DOHH2 (cell line): ENCODE results near the gene HACD3.

Source experiments
- H3F3A ChIP-seq: fragments of 200-600 bp; sonication (generic), shearing (Covaris generic); 2 replicates; pipeline ENCODE4 v1.6.0; 2016; ENCODE audit warnings: antibody characterized with exemption, mild to moderate bottlenecking; ENCODE audit not compliant: control insufficient read depth, insufficient read depth
- H3K27ac ChIP-seq: fragments of 200-600 bp; sonication (generic); 2 replicates; pipeline ENCODE4 v1.5.1; 2014; ENCODE audit warnings: low read depth, mild to moderate bottlenecking, low read length, moderate library complexity
- H3K27me3 ChIP-seq: fragments of 200-600 bp; sonication (generic); 2 replicates; pipeline ENCODE4 v1.6.1; 2014; ENCODE audit warnings: mild to moderate bottlenecking, low read length, mixed read lengths; ENCODE audit not compliant: control insufficient read depth
- H3K36me3 ChIP-seq: fragments of 200-600 bp; sonication (generic); 2 replicates; pipeline ENCODE4 v1.6.1; 2014; ENCODE audit warnings: mild to moderate bottlenecking, low read length, moderate library complexity, mixed read lengths; ENCODE audit not compliant: control insufficient read depth
- H3K4me1 ChIP-seq: fragments of 200-600 bp; sonication (generic); 2 replicates; pipeline ENCODE4 v1.6.1; 2014; ENCODE audit warnings: mild to moderate bottlenecking, low read length, mixed read lengths; ENCODE audit not compliant: control insufficient read depth
- H3K4me2 ChIP-seq: fragments of 200-600 bp; sonication (generic); 2 replicates; pipeline ENCODE4 v1.6.0; 2014; ENCODE audit warnings: mild to moderate bottlenecking, low read length, moderate library complexity
- H3K4me3 ChIP-seq: fragments of 200-600 bp; sonication (generic); 2 replicates; pipeline ENCODE4 v1.5.1; 2014; ENCODE audit warnings: mild to moderate bottlenecking, low read length, mixed read lengths
- H3K79me2 ChIP-seq: fragments of 200-600 bp; sonication (generic); 2 replicates; pipeline ENCODE4 v1.6.1; 2014; ENCODE audit warnings: mild to moderate bottlenecking, low read length, mixed read lengths; ENCODE audit not compliant: control insufficient read depth
- H3K9me2 ChIP-seq: fragments of 200-600 bp; sonication (generic); replicated peaks from 2 replicates; pipeline ENCODE4 v1.6.1; 2014; ENCODE audit warnings: mild to moderate bottlenecking, low read length, mixed read lengths; ENCODE audit not compliant: control insufficient read depth
- H3K9me3 ChIP-seq: fragments of 200-600 bp; sonication (generic); 2 replicates; pipeline ENCODE4 v1.6.1; 2014; ENCODE audit warnings: antibody characterized with exemption, low read length, mixed read lengths; ENCODE audit not compliant: control insufficient read depth, insufficient read depth
- H4K20me1 ChIP-seq: fragments of 200-600 bp; sonication (generic); 2 replicates; pipeline ENCODE4 v1.6.0; 2014; ENCODE audit warnings: low read depth, mild to moderate bottlenecking, antibody characterized with exemption, low read length, moderate library complexity; ENCODE audit not compliant: control insufficient read depth, insufficient read depth
- EZH2phosphoT487 ChIP-seq: fragments of 200-600 bp; sonication (generic); IDR thresholded peaks from 2 replicates; pipeline ENCODE4 v1.6.1; 2017; ENCODE audit warnings: borderline replicate concordance, mild to moderate bottlenecking, antibody characterized with exemption, low read length, moderate library complexity, mixed read lengths
- TF ChIP-seq, protein P1 (sequence below): fragments of 200-600 bp; sonication (generic); IDR thresholded peaks from one replicate; pipeline ENCODE4 v1.5.1; 2014; ENCODE audit warnings: antibody characterized with exemption, mild to moderate bottlenecking, low read depth, low read length; ENCODE audit not compliant: poor library complexity, severe bottlenecking

Gene HACD3

DNA sequence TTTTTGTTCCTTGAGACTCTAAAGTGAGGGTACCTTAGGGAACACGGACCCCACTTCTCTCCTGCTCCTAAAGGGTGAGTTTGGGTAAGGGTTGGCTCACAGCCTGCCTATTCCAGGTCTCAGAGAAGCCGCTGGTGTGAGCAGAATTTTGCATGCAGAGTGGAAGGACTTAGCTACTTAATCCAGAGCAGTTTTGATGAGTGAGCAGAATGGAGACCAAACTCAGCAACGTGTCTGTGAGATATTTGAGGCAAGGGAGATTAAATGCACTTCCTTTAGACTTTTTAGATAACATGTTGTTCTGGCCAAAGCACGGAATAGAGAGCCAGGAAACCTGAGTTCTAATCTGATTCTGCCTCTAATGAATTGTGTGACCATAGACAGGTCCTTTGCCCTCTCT, 96.6 kb downstream of the HACD3 start:
- no peaks in the 10 kb centered on the region for H3K9me2 ChIP-seq
- no peak overlapping the region for H3K4me3 ChIP-seq
- H3K4me2 ChIP-seq = no peak overlapping the region
- no peaks in the 10 kb centered on the region for H3F3A ChIP-seq
- H3K9me3 ChIP-seq = no peaks in the 10 kb centered on the region
- no peaks in the 10 kb centered on the region for H3K27me3 ChIP-seq
- H3K27ac ChIP-seq = no peak overlapping the region
- peaks cover 9% of the 10 kb centered on the region for H3K4me1 ChIP-seq
- no peaks in the 10 kb centered on the region for H3K79me2 ChIP-seq
- no peaks in the 10 kb centered on the region for H3K36me3 ChIP-seq
- H4K20me1 ChIP-seq = no peaks in the 10 kb centered on the region
- TF ChIP-seq, protein P1, sequence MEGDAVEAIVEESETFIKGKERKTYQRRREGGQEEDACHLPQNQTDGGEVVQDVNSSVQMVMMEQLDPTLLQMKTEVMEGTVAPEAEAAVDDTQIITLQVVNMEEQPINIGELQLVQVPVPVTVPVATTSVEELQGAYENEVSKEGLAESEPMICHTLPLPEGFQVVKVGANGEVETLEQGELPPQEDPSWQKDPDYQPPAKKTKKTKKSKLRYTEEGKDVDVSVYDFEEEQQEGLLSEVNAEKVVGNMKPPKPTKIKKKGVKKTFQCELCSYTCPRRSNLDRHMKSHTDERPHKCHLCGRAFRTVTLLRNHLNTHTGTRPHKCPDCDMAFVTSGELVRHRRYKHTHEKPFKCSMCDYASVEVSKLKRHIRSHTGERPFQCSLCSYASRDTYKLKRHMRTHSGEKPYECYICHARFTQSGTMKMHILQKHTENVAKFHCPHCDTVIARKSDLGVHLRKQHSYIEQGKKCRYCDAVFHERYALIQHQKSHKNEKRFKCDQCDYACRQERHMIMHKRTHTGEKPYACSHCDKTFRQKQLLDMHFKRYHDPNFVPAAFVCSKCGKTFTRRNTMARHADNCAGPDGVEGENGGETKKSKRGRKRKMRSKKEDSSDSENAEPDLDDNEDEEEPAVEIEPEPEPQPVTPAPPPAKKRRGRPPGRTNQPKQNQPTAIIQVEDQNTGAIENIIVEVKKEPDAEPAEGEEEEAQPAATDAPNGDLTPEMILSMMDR = no peak
- no peak for TF ChIP-seq EZH2phosphoT487
